HEK293 (cell line): ENCODE data around the gene ZMYND10.

Experiments
- CTCF ChIA-PET: fragments of 350-600 bp; formaldehyde crosslinking; extraction: SDS; loops from one replicate; lab custom pipeline; 2021; ENCODE audit warnings: antibody characterized with exemption; lab: Yijun Ruan, JAX
- POLR2A ChIA-PET: fragments of 300-600 bp; formaldehyde crosslinking; extraction: SDS; loops from one replicate; lab custom pipeline; 2020; ENCODE audit warnings: antibody characterized with exemption, inconsistent platforms; lab: Yijun Ruan, JAX
- H3K27ac ChIP-seq: fragments of 200-500 bp; sonication (Bioruptor generic); 2 replicates; pipeline ENCODE4 v1.5.1; 2014; ENCODE audit warnings: low read depth, low read length, control low read depth, inconsistent platforms; ENCODE audit errors: extremely low read depth
- H3K36me3 ChIP-seq, 2 experiments: fragments of 200-500 bp in 1 of 2; sonication (Bioruptor generic) in 1 of 2; 1 replicate in 1 of 2; 2 replicates in 1 of 2; pipeline ENCODE4 v1.5.1; 2014 to 2017; ENCODE audit warnings: inconsistent platforms in 2 of 2, low read length in 2 of 2; ENCODE audit not compliant: control insufficient read depth in 2 of 2, insufficient read depth in 1 of 2
- H3K4me1 ChIP-seq: fragments of 200-500 bp; sonication (Bioruptor generic); 2 replicates; pipeline ENCODE4 v1.5.1; 2014; ENCODE audit warnings: mild to moderate bottlenecking, low read length, inconsistent platforms; ENCODE audit not compliant: control insufficient read depth, insufficient read depth
- H3K4me3 ChIP-seq: 2 replicates; pipeline ENCODE4 v1.5.1; 2011; ENCODE audit warnings: low read depth, mild to moderate bottlenecking, control low read depth, low read length, moderate library complexity
- H3K9me3 ChIP-seq: fragments of 200-500 bp; sonication (Bioruptor generic); 2 replicates; pipeline ENCODE4 v1.5.1; 2014; ENCODE audit warnings: low read depth, low read length, inconsistent platforms; ENCODE audit not compliant: control insufficient read depth, insufficient read depth
- AEBP2 ChIP-seq: fragments of 450-650 bp; formaldehyde crosslinking; IDR thresholded peaks from 2 replicates; pipeline ENCODE4 v1.5.1; 2016; ENCODE audit warnings: missing biosample characterization, missing genetic modification characterization, borderline replicate concordance
- GLIS1 ChIP-seq: fragments of 450-650 bp; formaldehyde crosslinking; IDR thresholded peaks from 2 replicates; pipeline ENCODE4 v1.5.1; 2016; ENCODE audit warnings: missing biosample characterization, missing genetic modification characterization
- KLF17 ChIP-seq: fragments of 450-650 bp; formaldehyde crosslinking; IDR thresholded peaks from 2 replicates; pipeline ENCODE4 v1.5.1; 2016; ENCODE audit warnings: missing biosample characterization, missing genetic modification characterization
- OVOL3 ChIP-seq: fragments of 450-650 bp; formaldehyde crosslinking; IDR thresholded peaks from 2 replicates; pipeline ENCODE4 v1.5.1; 2016; ENCODE audit warnings: missing biosample characterization, missing genetic modification characterization
- SCRT2 ChIP-seq: fragments of 450-650 bp; formaldehyde crosslinking; IDR thresholded peaks from 2 replicates; pipeline ENCODE4 v1.5.1; 2016; ENCODE audit warnings: missing biosample characterization, missing genetic modification characterization
- ZBTB44 ChIP-seq: fragments of 450-650 bp; IDR thresholded peaks from 2 replicates; pipeline ENCODE4 v1.5.1; 2018; ENCODE audit warnings: missing biosample characterization, mild to moderate bottlenecking, missing genetic modification characterization
- ZIC2 ChIP-seq: fragments of 450-650 bp; formaldehyde crosslinking; IDR thresholded peaks from 2 replicates; pipeline ENCODE4 v1.5.1; 2016; ENCODE audit warnings: missing biosample characterization, missing genetic modification characterization
- ZNF169 ChIP-seq: fragments of 450-650 bp; formaldehyde crosslinking; IDR thresholded peaks from 2 replicates; pipeline ENCODE4 v1.5.1; 2016; ENCODE audit warnings: missing biosample characterization, missing genetic modification characterization
- ZNF174 ChIP-seq: fragments of 450-650 bp; formaldehyde crosslinking; IDR thresholded peaks from 2 replicates; pipeline ENCODE4 v1.5.0; 2017; ENCODE audit warnings: missing biosample characterization, mild to moderate bottlenecking, missing genetic modification characterization
- ZNF19 ChIP-seq: fragments of 450-650 bp; formaldehyde crosslinking; IDR thresholded peaks from 2 replicates; pipeline ENCODE4; 2016; ENCODE audit warnings: missing biosample characterization, missing genetic modification characterization, low read depth
- ZNF292 ChIP-seq: fragments of 450-650 bp; formaldehyde crosslinking; IDR thresholded peaks from 2 replicates; pipeline ENCODE4 v1.5.1; 2016; ENCODE audit warnings: low read depth, missing biosample characterization, missing genetic modification characterization, borderline replicate concordance
- ZNF37A ChIP-seq: fragments of 450-650 bp; IDR thresholded peaks from 2 replicates; pipeline ENCODE4 v1.5.1; 2018; ENCODE audit warnings: missing biosample characterization, missing genetic modification characterization
- ZNF561 ChIP-seq: fragments of 450-650 bp; IDR thresholded peaks from 2 replicates; pipeline ENCODE4 v1.5.1; 2018; ENCODE audit warnings: missing biosample characterization, missing genetic modification characterization, borderline replicate concordance
- ZNF692 ChIP-seq: fragments of 450-650 bp; formaldehyde crosslinking; IDR thresholded peaks from 2 replicates; pipeline ENCODE4 v1.5.1; 2016; ENCODE audit warnings: missing biosample characterization, missing genetic modification characterization
- ZNF707 ChIP-seq: fragments of 450-650 bp; formaldehyde crosslinking; IDR thresholded peaks from 2 replicates; pipeline ENCODE4 v1.5.1; 2016; ENCODE audit warnings: missing biosample characterization, missing genetic modification characterization

ZMYND10 gene

GRCh38 chr3:50340448-50341329 lies 4.8 kb downstream of the ZMYND10 start, which contains the start of gene RASSF1 (continued):
- TF ChIP-seq AEBP2 = no peak
- no peak for TF ChIP-seq ZNF169

- Histone ChIP-seq H3K36me3 (peaks cover 0 to 25% of the 10 kb centered on the region in 2 experiments; a peak in 2 of 3 replicates), H3K27ac (no peak overlapping the region), H3K9me3 (no peaks in the 10 kb centered on the region), H3K4me1 (no peaks in the 10 kb centered on the region; the same call in 1 of the 2 replicates), H3K4me3 (no peak overlapping the region)
- ChIA-PET POLR2A (interaction anchor here (1.3 kb wide), 1 partner anchor 12 kb away, joined by 3 read pairs; the partner anchor contains the start of gene TUSC2), CTCF (no interaction called here)
- TF ChIP-seq ZNF561 (tag by site-specific recombination) = no peak
- TF ChIP-seq ZNF19 = no peak
- no peak for TF ChIP-seq ZNF707
- no peak for TF ChIP-seq ZBTB44 (tag by site-specific recombination)
- no peak for TF ChIP-seq ZNF37A
- TF ChIP-seq OVOL3 (tag by site-specific recombination) = no peak
- no peak for TF ChIP-seq ZNF692 (tag by site-specific recombination)
- no peak for TF ChIP-seq ZNF292
Observed at GRCh38 chr3:50340147-50340447, 5.4 kb downstream of the ZMYND10 start.

- no peaks in the 10 kb centered on the region for H3K9me3 ChIP-seq
- H3K4me1 ChIP-seq = no peaks in the 10 kb centered on the region; the same call in 1 of the 2 replicates
- CTCF ChIA-PET = no interaction called here
- TF ChIP-seq ZNF174 (tag by site-specific recombination) (no peak), SCRT2 (tag by site-specific recombination) (peak; percentile 61; the same call in 1 of the 2 replicates), ZIC2 (peak; percentile 59), GLIS1 (peak; percentile 43), KLF17 (no peak)
- peaks cover 0 to 21% of the 10 kb centered on the region in 2 experiments; a peak in 2 of 3 replicates for H3K36me3 ChIP-seq
- no peak overlapping the region for H3K27ac ChIP-seq
- no peak overlapping the region for H3K4me3 ChIP-seq
- POLR2A ChIA-PET = interaction anchor here (1.3 kb wide), 1 partner anchor 12 kb away, joined by 3 read pairs; the partner anchor contains the start of gene TUSC2
Observed at GRCh38 chr3:50339485-50340146, 5.9 kb downstream of the ZMYND10 start.
